ENCODE measurements around the gene DDX39B. TPM values are rescaled to one million over a fixed set of nuclear protein-coding genes. Genes with fewer than 3 reads are reported as not detected.

The DDX39B gene
- total RNA-seq, 1 experiment from 2014 or later = 813 TPM

- Histone ChIP-seq H2BK12ac (ENCODE audit: insufficient read length, low read depth, low read length) (no peak overlapping the region), H4K20me1 (ENCODE audit: control insufficient read depth, insufficient read depth, insufficient read length) (no peaks in the 10 kb centered on the region), H3T11ph (ENCODE audit: low read length) (no peak overlapping the region), H3K9ac (ENCODE audit: extremely low read depth, insufficient read length, low read length) (no peak overlapping the region), H3K4ac (ENCODE audit: low read depth, low read length) (no peak overlapping the region), H4K91ac (ENCODE audit: insufficient read length, low read depth, low read length) (no peak overlapping the region), H3K4me1 (ENCODE audit: insufficient read depth, low read length) (no peaks in the 10 kb centered on the region; the same call in 1 of the 2 replicates), H3K4me2 (ENCODE audit: insufficient read depth, insufficient read length, low read length) (no peak overlapping the region), H2AFZ (ENCODE audit: low read length) (no peak overlapping the region), H3K56ac (ENCODE audit: insufficient read length, low read depth, low read length) (no peak overlapping the region), H4K8ac (replicated peaks; ENCODE audit: insufficient read length, low read depth, low read length) (no peak overlapping the region), H2BK120ac (ENCODE audit: low read depth, low read length, poor library complexity, severe bottlenecking) (no peak overlapping the region), H3K23me2 (ENCODE audit: insufficient read length, low read depth, low read length, poor library complexity, severe bottlenecking) (peaks cover 2% of the 10 kb centered on the region), H2AK5ac (ENCODE audit: insufficient read length, low read length) (no peak overlapping the region), H2BK15ac (ENCODE audit: low read depth, low read length) (no peak overlapping the region), H3K9me3 (ENCODE audit: control insufficient read depth, low read depth, low read length) (no peaks in the 10 kb centered on the region), H2BK20ac (ENCODE audit: low read depth, low read length, poor library complexity, severe bottlenecking) (no peak overlapping the region), H3K14ac (ENCODE audit: insufficient read depth, low read length) (no peak overlapping the region), H3K27me3 (ENCODE audit: insufficient read depth, low read length) (no peaks in the 10 kb centered on the region), H3K27ac (ENCODE audit: insufficient read length, low read depth, low read length) (no peak overlapping the region), H3K79me1 (ENCODE audit: insufficient read depth, low read depth, low read length, poor library complexity, severe bottlenecking) (no peaks in the 10 kb centered on the region), H3K23ac (ENCODE audit: insufficient read length, low read depth, low read length) (no peak overlapping the region), H3K18ac (ENCODE audit: insufficient read length, low read depth, low read length) (no peak overlapping the region), H4K5ac (ENCODE audit: insufficient read length, low read depth, low read length) (no peak overlapping the region), H3K79me2 (ENCODE audit: insufficient read depth, low read length) (no peaks in the 10 kb centered on the region), H2BK5ac (ENCODE audit: insufficient read length, low read length) (no peak overlapping the region)
- Mint-ChIP-seq H3K9me3 (no peaks in the 10 kb centered on the region; a peak in 1 of 5 replicates), H3K4me1 (peaks cover 11 to 25% of the 10 kb centered on the region in 2 experiments), H3K36me3 (ENCODE audit: insufficient read depth in 1 of 3, low read depth in 3 of 3) (no peaks in the 10 kb centered on the region), H3K4me3 (no peak overlapping the region), H3K27me3 (ENCODE audit: low read depth) (peaks cover 10% of the 10 kb centered on the region), H3K27ac (peak overlapping the region; percentile 3 to 65 (median 50); a peak in 2 of 7 replicates)
- TF ChIP-seq CTCF (conservative IDR thresholded peaks at IDR 0.05) = no peak
- no peak for DNase-seq
- no CpG with 5 or more reads among the region's 12 CpGs for WGBS (ENCODE audit: extremely low coverage, insufficient read length, low lambda C conversion rate)
Measured at GRCh38 chr6:31587791-31588777, 46.3 kb upstream of the DDX39B start.
